Mucosa of descending colon (tissue), 3 donors: ENCODE data around the gene ENTREP3. TPM values are rescaled to one million over a fixed set of nuclear protein-coding genes. Genes with fewer than 3 reads are reported as not detected.
"Not testable (repeated sequence)": the region's sequence is repeated elsewhere in the genome, so short reads cannot be mapped to it uniquely, and the experiment has no call there.

Source experiments
- ATAC-seq: fragments of 200-7000 bp; cut with Tn5 transposase; one replicate; pipeline ENCODE4 v1.9.1; 2020; ENCODE audit warnings: mild to moderate bottlenecking, moderate library complexity
- DNase-seq, 3 donors: peaks; one replicate each; pipeline ENCODE4 v3.0.0-alpha.2; 2020
- H3K36me3 ChIP-seq: fragments of 200-600 bp; one replicate; pipeline ENCODE4 v1.8.0; 2021; ENCODE audit warnings: low read depth, mild to moderate bottlenecking
- H3K4me1 ChIP-seq: fragments of 200-600 bp; one replicate; pipeline ENCODE4 v1.8.0; 2021; ENCODE audit warnings: low read depth, mild to moderate bottlenecking
- H3K4me3 ChIP-seq: fragments of 200-600 bp; one replicate; pipeline ENCODE4 v1.8.0; 2021; ENCODE audit warnings: mild to moderate bottlenecking
- H3K9me3 ChIP-seq: fragments of 200-600 bp; one replicate; pipeline ENCODE4 v1.8.0; 2021; ENCODE audit warnings: mild to moderate bottlenecking
- intact Hi-C, 2 donors: fragments of 100-400 bp; cut with DNase I in 1 of 2; cut with micrococcal nuclease in 1 of 2; formaldehyde crosslinking; loops; one replicate each; pipeline versions ENCODE4 v1.11.0 to v1.11.1; 2022; cut with DNase I, micrococcal nuclease
- total RNA-seq, 3 donors: library from RNA; stranded (reverse); fragmentation: NEBNext Ultra II Directional in 2 of 3; extraction: Animal tissue kit (Norgen Biotek cat#: 25700) in 2 of 3; gene quantifications; one replicate each; pipeline versions ENCODE4 v1.2.1 to v1.2.4, GENCODE V29; 2021 to 2023
- TF ChIP-seq, protein P1 (sequence below): fragments of 200-600 bp; IDR thresholded peaks from one replicate; pipeline ENCODE4 v1.8.0; 2022; ENCODE audit warnings: antibody characterized with exemption, mild to moderate bottlenecking
- donor health status: DM: no; HTN: no; CAD: no; lungs with moderate emphysema.
- donor health status: DM: no; HTN: no; CAD: no.
- donor health status: DM: no; HTN: yes; CAD: no.

Gene ENTREP3
- total RNA-seq, 3 donors from 2014 or later: 16.9 to 42.6 (median 20.4) TPM

DNA sequence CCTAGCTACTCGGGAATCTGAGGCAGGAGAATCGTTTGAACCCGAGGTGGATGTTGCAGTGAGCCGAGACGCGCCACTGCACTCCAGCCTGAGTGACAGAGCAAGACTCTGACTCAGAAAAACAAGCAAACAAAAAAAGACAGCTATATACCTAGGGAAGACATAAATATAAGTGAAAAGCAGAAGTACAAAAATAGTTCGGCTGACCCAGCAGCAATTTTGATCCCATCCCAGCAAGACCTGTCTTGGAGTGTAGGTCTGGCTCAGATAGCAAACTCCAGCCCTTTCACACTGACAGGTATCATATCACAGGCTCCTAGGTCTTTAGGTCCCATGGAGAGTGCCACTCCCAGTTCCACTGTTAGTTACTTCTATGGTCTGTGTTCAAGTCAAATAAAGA lies 32.2 kb downstream of the ENTREP3 start:
- ATAC-seq: no peak

DNA sequence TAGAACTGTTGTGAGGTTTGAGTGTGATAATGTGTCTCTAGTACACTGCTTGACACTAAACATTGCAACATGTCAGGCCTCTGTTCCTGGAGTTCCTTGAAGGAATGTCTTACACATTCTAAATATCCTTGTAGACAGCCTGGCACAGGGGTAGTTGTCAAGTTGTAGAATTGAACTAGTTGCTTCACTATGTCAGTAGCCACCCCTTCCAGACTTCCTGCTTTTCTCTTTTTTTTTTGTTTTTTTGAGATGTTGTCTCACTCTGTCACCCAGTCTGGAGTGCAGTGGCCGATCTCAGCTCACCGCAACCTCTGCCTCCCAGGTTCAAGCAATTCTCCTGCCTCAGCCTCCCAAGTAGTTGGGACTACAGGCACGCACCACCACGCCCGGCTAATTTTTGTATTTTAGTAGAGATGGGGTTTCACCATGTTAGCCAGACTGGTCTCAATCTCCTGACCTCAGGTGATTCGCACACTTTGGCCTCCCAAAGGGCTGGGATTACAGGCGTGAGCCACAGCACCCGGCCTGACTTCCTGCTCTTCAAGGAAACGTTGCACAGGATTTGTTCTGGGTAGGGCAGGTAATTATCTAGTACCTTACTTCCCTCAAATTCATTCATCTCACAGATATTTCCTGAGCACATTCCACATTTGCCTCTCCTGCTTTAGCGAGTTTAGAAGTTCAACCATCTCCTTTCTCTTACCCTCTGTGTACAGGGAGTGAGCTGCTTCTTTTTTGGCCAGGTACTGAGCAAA lies 34.9 kb downstream of the ENTREP3 start:
- peak; percentile 64 to 78 (median 73) for DNase-seq
- H3K9me3 ChIP-seq: not testable (repeated sequence)
- intact Hi-C loops: loop anchor here in 1 of 2 donors (10.0 kb wide), 1 partner anchor 46 kb away; the partner anchor contains the start of genes KRTCAP2 and TRIM46

More for the DNA sequence above, 32.2 kb downstream of the ENTREP3 start:
- H3K4me3 ChIP-seq: no peak overlapping the region
- no peak for DNase-seq
- TF ChIP-seq, protein P1, sequence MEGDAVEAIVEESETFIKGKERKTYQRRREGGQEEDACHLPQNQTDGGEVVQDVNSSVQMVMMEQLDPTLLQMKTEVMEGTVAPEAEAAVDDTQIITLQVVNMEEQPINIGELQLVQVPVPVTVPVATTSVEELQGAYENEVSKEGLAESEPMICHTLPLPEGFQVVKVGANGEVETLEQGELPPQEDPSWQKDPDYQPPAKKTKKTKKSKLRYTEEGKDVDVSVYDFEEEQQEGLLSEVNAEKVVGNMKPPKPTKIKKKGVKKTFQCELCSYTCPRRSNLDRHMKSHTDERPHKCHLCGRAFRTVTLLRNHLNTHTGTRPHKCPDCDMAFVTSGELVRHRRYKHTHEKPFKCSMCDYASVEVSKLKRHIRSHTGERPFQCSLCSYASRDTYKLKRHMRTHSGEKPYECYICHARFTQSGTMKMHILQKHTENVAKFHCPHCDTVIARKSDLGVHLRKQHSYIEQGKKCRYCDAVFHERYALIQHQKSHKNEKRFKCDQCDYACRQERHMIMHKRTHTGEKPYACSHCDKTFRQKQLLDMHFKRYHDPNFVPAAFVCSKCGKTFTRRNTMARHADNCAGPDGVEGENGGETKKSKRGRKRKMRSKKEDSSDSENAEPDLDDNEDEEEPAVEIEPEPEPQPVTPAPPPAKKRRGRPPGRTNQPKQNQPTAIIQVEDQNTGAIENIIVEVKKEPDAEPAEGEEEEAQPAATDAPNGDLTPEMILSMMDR: no peak
- peaks cover 6% of the 10 kb centered on the region for H3K36me3 ChIP-seq
- H3K4me1 ChIP-seq: peaks cover 32% of the 10 kb centered on the region
- intact Hi-C loops: loop anchor here in 1 of 2 donors (10.0 kb wide), 1 partner anchor 48 kb away; the partner anchor contains the start of genes KRTCAP2 and TRIM46
- no peaks in the 10 kb centered on the region for H3K9me3 ChIP-seq

DNA sequence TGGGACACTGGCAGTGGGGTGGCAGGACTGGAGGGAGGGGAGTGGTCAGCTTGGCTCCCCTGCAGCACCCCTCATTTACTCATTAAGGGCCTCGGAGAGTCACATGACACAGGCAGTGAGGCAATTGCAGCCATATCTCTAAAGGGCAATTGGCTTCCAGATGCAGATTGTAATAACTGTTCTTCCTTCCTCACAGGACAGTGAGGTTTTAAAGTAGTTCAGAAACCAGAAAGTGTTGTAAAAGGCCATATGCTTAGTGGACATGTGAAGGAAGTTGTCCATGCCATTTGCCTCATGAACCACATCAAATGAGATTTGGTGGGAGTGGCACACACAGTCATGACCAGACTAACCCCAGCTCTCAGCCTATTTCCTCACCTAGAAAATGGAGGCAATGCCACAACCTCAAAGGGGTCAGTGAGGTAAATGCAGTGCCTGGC lies 35.7 kb downstream of the ENTREP3 start:
- ATAC-seq: peak; percentile 73
- Histone ChIP-seq H3K4me3 (no peak overlapping the region), H3K36me3 (no peaks in the 10 kb centered on the region), H3K9me3 (no peaks in the 10 kb centered on the region), H3K4me1 (peaks cover 17% of the 10 kb centered on the region)
- peak in 1 of 3 donors; percentile 61 for DNase-seq
- TF ChIP-seq, protein P1: no peak
- intact Hi-C loops: loop anchor here in 1 of 2 donors (10.0 kb wide), 1 partner anchor 45 kb away; the partner anchor contains the start of genes KRTCAP2 and TRIM46

More for the DNA sequence above, 34.9 kb downstream of the ENTREP3 start:
- peak; percentile 88 for ATAC-seq
- not testable (repeated sequence) for H3K36me3 ChIP-seq, H3K4me3 ChIP-seq
- peaks cover 17% of the 10 kb centered on the region for H3K4me1 ChIP-seq

DNA sequence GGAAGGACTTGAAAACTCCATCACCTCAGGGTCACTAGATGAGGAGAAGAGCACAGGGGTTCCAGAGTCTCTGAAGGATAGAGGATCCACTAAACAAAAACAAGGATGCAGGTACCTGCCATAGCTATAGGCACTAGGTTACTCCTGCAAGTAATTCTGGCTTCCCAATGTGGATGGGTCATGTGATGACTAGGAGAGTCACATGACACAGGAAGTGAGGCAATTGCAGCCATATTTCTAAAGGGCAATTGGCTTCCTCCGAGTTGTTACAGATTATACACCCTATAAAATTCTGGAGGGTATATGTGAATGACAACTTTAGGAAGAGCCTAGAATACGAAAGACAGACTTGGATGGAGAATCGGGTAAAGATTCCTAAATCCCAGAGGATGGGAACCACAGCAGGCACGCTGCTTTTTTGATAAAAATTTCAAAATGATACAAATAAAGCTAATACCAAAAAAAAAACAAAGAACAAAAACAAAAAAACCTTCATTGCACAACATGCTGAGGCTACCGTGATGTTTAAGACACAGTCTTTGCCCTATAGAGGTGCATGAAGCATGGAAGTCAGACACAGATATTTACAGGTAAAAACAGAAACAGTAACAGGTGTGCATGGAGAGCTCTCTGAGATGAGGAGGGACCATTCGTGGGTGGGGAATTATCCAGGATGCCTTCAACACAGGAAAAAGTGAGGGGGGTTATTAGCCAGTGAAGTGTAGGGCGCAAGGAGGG lies 36.3 kb downstream of the ENTREP3 start:
- H3K4me3 ChIP-seq: no peak overlapping the region
- TF ChIP-seq, protein P1: no peak
- DNase-seq: peak in 1 of 3 donors; percentile 76
- ATAC-seq: peak; percentile 40
- H3K9me3 ChIP-seq: no peaks in the 10 kb centered on the region
- peaks cover 17% of the 10 kb centered on the region for H3K4me1 ChIP-seq
- H3K36me3 ChIP-seq: no peaks in the 10 kb centered on the region
- intact Hi-C loops: no loop called here

DNA sequence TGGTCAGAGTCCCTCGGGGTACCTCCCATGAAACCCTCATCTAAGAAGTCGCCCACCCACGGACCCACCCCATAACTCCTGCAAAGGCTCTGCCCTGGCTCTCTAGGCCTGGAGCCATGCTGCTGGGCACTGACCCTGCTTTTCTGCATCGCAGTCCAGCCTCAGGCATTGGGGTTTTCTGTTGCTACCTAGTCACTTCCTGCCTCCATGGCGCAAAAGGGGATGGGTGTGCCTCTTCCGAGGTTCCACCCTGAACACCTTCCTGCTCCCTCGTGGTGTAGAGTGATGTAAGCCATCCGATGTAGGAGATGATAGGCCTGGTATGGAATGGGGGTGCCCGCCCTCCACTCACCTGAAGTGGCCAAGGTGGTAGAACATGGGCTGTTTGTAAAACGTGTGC lies 40.6 kb downstream of the ENTREP3 start:
- DNase-seq, intact Hi-C loops, H3K4me1 ChIP-seq, H3K36me3 ChIP-seq, H3K9me3 ChIP-seq, ATAC-seq, H3K4me3 ChIP-seq: not testable (repeated sequence)

DNA sequence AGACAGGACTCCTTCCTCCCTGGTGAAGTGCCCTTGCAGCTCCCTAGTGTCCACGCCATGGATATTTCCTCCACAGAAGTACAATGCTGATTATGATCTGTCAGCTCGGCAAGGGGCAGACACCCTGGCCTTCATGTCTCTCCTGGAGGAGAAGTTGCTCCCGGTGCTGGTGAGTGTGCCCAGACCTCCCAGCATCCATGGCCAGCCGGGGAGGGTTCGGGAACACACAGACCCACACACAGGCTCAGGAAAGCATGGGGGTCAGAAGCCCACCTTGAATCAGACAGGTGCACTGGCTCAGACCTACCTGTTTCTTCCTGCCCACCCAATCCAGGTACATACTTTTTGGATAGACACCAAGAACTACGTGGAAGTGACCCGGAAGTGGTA lies 43.2 kb downstream of the ENTREP3 start:
- H3K9me3 ChIP-seq, H3K36me3 ChIP-seq, ATAC-seq, intact Hi-C loops, H3K4me3 ChIP-seq: not testable (repeated sequence)
- peak in 1 of 3 donors; percentile 33 for DNase-seq
- peaks cover 14% of the 10 kb centered on the region for H3K4me1 ChIP-seq

DNA sequence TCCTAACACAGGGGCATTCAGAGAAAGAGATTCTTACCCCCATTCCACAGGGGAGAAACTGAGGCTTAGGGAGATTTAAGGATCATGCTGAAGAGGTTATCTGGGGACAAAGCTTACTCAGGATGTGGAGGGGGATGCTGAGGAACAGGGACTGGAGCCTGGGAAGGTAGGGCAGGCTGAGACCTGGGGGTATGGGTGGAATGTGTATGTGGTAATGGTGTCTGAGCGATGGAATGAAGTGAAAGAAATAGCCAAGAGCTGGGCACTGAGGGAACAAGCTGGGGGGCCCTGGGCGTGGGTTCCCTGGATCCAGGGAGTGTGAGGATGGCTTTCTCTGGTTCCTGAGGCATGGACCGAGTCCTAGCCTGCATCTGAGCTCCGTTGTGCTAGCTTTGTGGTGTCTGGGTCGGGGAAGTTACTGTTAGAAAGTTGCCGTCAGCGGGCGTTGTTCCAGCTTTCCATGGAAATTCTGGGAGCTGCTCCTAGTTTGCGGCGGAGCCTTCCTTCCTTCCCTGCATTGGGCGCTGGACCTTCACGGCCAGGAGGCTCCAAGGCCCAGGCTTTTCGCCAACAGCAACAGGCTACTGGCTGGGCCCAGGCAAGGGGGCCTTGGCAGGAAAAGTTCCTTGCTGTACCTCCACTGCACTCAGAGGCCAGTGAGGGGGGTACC lies 43.8 kb downstream of the ENTREP3 start:
- H3K36me3 ChIP-seq, ATAC-seq, intact Hi-C loops, H3K9me3 ChIP-seq, H3K4me3 ChIP-seq: not testable (repeated sequence)
- peaks cover 19% of the 10 kb centered on the region for H3K4me1 ChIP-seq
- peak in 1 of 3 donors; percentile 40 for DNase-seq
